Effector CD4-positive, alpha-beta T cell (primary cell): ENCODE data around the gene INSRR.
A peak's percentile ranks its signal among the peaks of the same experiment; 100 is the strongest.

Experiments used
- DNase-seq: peaks from one replicate; pipeline ENCODE4 v3.0.0-alpha.2; 2020

INSRR gene

DNA sequence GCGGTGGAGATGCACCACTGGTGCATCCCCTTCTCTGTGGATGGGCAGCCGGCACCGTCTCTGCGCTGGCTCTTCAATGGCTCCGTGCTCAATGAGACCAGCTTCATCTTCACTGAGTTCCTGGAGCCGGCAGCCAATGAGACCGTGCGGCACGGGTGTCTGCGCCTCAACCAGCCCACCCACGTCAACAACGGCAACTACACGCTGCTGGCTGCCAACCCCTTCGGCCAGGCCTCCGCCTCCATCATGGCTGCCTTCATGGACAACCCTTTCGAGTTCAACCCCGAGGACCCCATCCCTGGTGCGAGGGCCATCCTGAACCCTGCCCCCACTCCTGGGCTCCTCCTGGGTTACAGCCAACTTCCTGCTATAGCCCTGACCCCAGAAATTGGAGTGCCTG lies 14.7 kb upstream of the INSRR start:
- DNase-seq: no peak

- no peak for DNase-seq
Measured at GRCh38 chr1:156869455-156869854, 10.5 kb upstream of the INSRR start.

DNA sequence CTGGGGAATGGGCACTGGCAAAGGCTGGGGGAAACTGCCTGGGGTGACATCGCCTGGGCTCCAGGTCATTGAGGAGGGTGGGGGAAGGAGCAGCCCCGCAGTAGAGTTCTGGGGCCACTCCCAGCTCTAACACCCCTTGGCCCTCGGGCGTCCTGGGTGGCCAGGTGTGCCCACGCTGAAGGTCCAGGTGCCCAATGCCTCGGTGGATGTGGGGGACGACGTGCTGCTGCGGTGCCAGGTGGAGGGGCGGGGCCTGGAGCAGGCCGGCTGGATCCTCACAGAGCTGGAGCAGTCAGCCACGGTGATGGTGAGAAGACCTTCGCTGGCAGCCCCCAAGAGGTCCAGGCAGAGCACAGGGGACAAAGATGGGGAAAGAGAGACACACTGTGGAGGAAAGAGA lies 9.4 kb upstream of the INSRR start:
- DNase-seq: no peak

- DNase-seq: no peak
Measured at GRCh38 chr1:156866249-156866909, 7.5 kb upstream of the INSRR start.

GRCh38 chr1:156865865-156866248 lies 6.9 kb upstream of the INSRR start:
- DNase-seq: no peak

DNA sequence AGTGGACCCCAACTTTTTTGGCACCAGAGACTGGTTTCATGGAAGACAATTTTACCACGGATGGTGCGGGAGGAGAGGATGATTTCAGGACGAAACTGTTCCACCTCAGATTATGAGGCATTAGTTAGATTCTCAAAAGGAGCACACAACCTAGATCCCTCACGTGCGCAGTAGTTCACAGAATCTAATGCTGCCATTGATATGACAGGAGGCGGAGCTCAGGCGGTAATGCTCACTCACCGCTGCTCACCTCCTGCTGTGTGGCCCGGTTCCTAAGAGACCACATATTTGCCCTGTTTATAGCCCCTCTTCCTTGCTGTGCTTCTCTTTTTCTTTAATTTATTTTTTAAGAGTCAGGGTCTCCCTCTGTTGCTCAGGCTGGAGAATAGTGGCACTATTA lies 6.3 kb upstream of the INSRR start:
- DNase-seq: no peak

DNA sequence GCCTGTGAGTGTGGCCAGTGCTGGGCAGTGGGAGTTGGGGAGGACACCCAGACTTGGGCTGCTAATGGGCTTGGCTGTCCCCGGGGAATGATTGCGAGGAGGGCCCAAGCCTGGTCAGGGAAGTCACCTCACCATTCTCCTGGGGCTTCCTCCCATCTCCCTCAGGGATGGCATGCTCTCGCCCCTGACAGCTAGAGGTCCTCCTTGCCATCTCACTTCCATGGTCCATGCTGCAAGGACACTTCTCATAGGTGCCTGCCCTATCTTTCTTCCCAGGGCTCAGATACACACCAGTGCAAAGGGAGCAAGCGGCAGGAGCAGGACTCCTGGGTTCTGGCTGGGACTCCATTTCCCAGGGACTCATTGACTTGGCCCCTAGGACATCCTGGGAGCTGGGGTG lies 5.9 kb upstream of the INSRR start:
- DNase-seq: no peak

DNA sequence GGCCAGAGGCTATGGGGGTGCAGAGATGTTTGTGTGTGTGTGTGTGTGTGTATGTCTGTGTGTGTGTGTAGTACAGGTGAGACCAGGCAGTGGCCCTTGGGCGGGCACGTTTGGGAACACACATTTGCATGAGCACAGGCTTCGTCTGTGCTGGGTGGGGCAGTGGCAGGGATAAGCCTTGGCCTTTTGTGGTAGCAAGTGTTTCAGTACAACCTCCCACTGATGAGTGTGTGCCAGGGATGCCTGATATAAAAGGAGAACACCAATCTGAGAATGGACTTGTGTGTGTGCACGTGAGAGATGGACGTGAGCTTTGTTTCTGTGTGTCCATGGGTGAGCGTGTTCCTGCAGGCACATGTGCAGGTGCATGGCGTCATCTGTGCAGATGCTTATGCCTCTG lies 4.7 kb upstream of the INSRR start:
- no peak for DNase-seq

DNA sequence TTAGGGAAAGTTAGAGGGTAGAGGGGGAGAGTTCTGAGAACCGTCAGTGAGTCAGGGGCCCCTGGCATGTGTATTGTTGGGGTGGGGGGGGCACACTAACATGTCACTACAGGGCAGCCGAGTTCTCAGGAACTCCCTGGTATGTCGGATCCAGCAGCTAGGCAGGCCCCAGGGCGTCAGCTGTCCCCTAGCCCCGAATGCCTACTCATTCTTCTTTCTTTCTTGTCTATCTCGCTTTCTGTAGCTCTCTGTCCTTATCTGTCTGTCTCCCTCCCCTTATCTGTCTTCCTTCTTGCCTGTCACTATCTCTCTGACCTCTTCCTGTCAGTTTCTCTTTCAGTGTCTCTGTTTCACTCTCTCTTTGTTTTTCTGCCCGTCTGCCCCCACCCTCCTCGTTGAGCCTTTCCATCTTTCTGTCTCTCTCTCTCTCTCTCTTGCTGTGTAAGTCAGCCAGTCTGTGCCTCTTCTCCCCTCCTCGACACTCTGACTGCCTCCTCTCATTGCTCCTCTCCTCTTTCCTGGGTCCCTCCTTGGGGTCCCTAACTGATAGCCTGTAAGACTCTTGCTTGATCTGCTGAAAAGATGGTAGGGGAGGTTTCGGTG lies 4.2 kb upstream of the INSRR start:
- no peak for DNase-seq

- no peak for DNase-seq
Measured at GRCh38 chr1:156862584-156862983, 3.7 kb upstream of the INSRR start.

GRCh38 chr1:156860628-156861423 lies 1.9 kb upstream of the INSRR start, which contains the start of gene NTRK1:
TSS of gene NTRK1 (plus strand) at chr1:156860865. CDS start at chr1:156860935, 70 bp downstream.
- peak; percentile 31 for DNase-seq

GRCh38 chr1:156860113-156860627 lies 1.3 kb upstream of the INSRR start:
- peak; percentile 42 for DNase-seq

DNA sequence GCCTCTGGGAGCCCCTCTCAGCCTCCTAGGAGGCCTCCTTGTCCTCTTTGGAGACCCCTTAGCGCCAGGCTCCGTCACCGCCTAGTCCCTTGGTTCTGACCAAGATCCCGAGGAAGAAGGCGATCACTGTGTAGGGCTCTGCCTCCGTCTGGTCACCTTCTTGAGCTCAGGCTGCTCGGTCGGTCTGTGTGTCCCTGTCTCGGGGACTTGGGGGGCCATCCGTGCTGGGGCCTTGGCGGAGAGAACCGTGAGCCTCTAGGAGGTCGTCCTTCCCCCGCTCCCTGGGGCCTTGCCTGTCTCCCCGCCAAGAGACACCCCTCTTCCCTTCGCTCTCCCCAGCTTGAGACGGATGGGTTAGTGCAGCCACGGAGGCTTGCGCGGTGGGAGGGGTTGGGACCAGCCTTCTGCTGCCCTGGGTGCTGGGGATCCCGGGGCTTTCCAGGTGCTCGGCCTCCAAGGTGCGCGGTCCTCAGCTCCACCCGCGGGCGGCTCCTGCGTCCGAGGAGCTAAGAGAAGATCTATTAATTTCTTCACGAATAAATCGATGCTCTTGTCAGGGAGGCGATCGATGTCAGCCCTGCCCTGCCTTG lies 701 bp upstream of the INSRR start:
- DNase-seq: no peak

- no peak for DNase-seq
Measured at GRCh38 chr1:156858555-156858956, 361 bp downstream of the INSRR start.

DNA sequence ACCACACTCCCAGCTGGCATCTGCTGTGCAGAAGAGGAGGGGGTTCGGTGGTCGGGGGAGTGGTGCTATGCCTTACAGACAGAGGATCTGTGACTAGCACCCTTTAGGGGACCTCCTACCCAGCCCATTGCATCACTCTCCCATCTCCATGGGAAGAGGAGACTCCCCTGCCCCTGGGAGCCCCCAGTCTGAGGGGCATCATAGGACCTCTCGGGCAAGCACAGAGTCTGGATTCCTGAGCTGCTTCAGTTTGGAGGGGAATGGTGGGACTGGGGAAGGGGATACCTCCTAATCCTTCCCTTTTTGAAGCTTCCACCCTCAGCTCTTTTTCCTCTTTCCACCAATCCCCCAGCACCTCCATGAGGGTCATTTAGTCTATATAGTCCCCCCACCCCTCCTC lies 1.4 kb downstream of the INSRR start:
- no peak for DNase-seq

DNA sequence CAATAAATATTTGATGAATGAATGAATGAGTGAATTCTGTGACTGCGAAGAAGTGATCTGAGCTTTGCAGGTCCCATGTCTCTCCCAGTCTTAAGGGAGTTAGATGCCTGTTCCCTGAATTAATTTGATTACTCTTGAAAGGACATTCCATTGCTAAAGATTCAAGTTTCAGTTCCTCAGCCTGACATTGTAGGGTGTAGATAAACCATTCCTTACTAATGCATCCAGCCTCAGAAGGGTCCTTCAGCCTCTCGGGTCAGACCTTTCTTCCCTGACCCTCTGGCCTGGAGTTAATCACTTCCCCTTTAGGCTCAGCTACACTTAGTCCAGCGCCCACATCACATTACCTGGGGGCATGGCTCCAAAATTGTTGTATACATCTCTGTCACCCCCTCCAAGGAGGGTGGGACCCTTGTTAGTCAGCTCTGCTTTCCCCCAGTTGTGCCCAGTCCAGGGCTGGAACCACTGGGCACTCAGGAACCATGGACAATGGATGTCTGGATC lies 2.6 kb downstream of the INSRR start:
- no peak for DNase-seq

DNA sequence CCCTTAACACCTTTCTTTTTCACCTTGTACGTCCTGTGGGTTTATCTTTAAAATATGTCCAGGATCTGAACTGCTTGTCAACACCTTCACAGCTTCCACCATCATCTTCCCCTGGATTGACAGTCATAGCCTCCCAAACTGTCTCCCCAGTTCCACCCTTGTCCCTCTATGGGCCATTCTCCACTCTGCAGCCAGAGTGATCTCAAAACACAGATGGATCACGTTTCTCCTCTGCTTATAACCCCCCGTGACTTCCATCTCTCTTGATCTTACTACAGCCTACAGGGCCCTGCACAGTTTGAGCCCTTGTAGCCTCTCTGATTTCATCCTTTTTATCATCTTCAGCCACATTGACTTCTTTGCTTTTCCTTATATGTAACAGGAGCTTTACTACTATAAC lies 4.3 kb downstream of the INSRR start:
- DNase-seq: no peak

- no peak for DNase-seq
Measured at GRCh38 chr1:156853761-156854160, 5.2 kb downstream of the INSRR start.

GRCh38 chr1:156852418-156852874 lies 6.5 kb downstream of the INSRR start:
- no peak for DNase-seq

DNA sequence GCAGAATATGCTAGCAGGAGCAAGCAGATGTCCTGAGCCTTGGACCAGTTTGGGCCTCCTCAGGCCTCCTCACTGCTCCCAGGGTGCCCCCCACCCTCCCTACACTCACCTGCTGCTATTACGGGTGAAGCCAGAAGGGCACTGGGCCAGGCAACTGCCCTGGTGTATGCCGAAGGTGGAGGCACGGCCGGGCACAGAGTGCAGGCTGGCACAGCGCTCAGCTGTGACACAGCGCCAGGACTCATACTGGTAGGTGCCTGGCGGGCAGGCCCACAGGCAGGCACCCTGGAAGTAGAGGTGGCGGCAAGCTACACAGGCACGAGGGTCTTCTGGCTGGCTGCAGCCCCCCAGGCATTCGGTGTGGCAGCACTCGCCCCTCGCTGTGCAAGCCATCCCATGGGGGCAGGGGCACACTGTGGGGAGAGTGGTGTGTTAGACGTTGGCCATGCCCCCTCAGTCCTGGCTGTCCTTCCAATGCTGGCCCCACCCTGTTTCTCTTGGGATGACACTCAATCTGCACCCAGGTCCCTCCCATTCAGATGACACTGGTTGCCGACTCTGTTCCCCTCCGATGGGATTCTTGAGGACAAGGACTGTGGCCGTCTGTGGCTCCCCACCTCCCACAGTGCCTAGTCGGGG lies 7.0 kb downstream of the INSRR start:
- no peak for DNase-seq

DNA sequence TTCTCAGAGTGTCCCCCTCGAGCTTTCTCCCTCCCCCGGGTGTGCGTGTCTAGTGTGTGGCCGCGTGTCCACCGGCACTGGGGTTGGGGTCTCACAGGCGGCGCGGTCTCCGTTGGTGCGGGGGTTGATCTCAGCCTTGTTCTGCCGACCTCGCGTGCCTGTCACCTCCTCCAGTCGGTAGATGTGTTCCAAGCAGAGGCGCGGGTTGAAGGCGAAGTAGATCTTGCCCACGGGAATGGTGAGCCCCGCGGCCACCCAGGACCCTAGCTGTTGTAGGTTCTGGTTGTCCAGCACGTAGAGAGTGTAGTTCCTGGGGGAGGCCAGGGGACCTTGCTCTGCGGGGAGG lies 9.8 kb downstream of the INSRR start:
- no peak for DNase-seq

- DNase-seq: peak; percentile 49
Measured at GRCh38 chr1:156848461-156849150, 10.3 kb downstream of the INSRR start.
